PC-3 (cell line): ENCODE measurements around the gene RBPJ.

ENCODE experiments used
- EZH2 ChIP-seq: fragments of 300-600 bp; sonication (generic); IDR thresholded peaks from one replicate; pipeline ENCODE4 v1.6.1; 2017; ENCODE audit warnings: antibody characterized with exemption, mild to moderate bottlenecking, low read length; ENCODE audit not compliant: unreplicated experiment
- EZH2phosphoT487 ChIP-seq: fragments of 300-600 bp; sonication (generic); IDR thresholded peaks from 2 replicates; pipeline ENCODE4 v1.6.1; 2018; ENCODE audit warnings: mild to moderate bottlenecking, antibody characterized with exemption, low read length, borderline replicate concordance
- TF ChIP-seq, protein P1 (sequence below): fragments of 300-600 bp; sonication (generic); conservative IDR thresholded peaks from 2 replicates; pipeline ENCODE4 v1.5.1; 2017; ENCODE audit warnings: antibody characterized with exemption, low read depth, mild to moderate bottlenecking, low read length

GRCh38 chr4:26360273-26360672 is 39.5 kb downstream of the RBPJ start:
- TF ChIP-seq, protein P1, sequence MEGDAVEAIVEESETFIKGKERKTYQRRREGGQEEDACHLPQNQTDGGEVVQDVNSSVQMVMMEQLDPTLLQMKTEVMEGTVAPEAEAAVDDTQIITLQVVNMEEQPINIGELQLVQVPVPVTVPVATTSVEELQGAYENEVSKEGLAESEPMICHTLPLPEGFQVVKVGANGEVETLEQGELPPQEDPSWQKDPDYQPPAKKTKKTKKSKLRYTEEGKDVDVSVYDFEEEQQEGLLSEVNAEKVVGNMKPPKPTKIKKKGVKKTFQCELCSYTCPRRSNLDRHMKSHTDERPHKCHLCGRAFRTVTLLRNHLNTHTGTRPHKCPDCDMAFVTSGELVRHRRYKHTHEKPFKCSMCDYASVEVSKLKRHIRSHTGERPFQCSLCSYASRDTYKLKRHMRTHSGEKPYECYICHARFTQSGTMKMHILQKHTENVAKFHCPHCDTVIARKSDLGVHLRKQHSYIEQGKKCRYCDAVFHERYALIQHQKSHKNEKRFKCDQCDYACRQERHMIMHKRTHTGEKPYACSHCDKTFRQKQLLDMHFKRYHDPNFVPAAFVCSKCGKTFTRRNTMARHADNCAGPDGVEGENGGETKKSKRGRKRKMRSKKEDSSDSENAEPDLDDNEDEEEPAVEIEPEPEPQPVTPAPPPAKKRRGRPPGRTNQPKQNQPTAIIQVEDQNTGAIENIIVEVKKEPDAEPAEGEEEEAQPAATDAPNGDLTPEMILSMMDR, result no peak
- TF ChIP-seq EZH2, result no peak
- TF ChIP-seq EZH2phosphoT487, result no peak
